Measurements from ENCODE around the gene SH3BGRL. TPM values are rescaled to one million over a fixed set of nuclear protein-coding genes. Genes with fewer than 3 reads are reported as not detected.

The SH3BGRL gene
- total RNA-seq, 1 experiment from 2014 or later, result 105 TPM

GRCh38 chrX:81263059-81263458, 61.2 kb downstream of the SH3BGRL start:
- peaks cover 2% of the 10 kb centered on the region for H3K9me3 Mint-ChIP-seq (ENCODE audit: low read depth, unreplicated experiment)
- H3K27ac Mint-ChIP-seq (ENCODE audit: unreplicated experiment), result peak overlapping the region; percentile 99
- no peaks in the 10 kb centered on the region for H3K36me3 Mint-ChIP-seq (ENCODE audit: insufficient read depth, unreplicated experiment)
- CTCF ChIA-PET, result no interaction called here
- no peak for TF ChIP-seq CTCF (IDR thresholded peaks at IDR 0.05; ENCODE audit: unreplicated experiment)
- peaks cover 63% of the 10 kb centered on the region for H3K4me1 Mint-ChIP-seq (ENCODE audit: low read depth, unreplicated experiment)
- intact Hi-C loops (cut with micrococcal nuclease; ENCODE audit: unreplicated experiment), result loop anchor here (10.0 kb wide), 1 partner anchor 112 kb away; no protein-coding TSS in a partner anchor
- peak overlapping the region; percentile 76 for H3K4me3 Mint-ChIP-seq (ENCODE audit: low read depth, unreplicated experiment)
- H3K27me3 Mint-ChIP-seq (ENCODE audit: unreplicated experiment), result no peaks in the 10 kb centered on the region
- BruUV-seq (replicated peaks), result no TSS peak
- DNase-seq, result no peak

GRCh38 chrX:81278616-81279015, 76.7 kb downstream of the SH3BGRL start:
- H3K4me3 Mint-ChIP-seq (ENCODE audit: low read depth, unreplicated experiment), result no peak overlapping the region
- no peak for TF ChIP-seq CTCF (IDR thresholded peaks at IDR 0.05; ENCODE audit: unreplicated experiment)
- no peaks in the 10 kb centered on the region for H3K36me3 Mint-ChIP-seq (ENCODE audit: insufficient read depth, unreplicated experiment)
- CTCF ChIA-PET, result no interaction called here
- no peaks in the 10 kb centered on the region for H3K27me3 Mint-ChIP-seq (ENCODE audit: unreplicated experiment)
- H3K27ac Mint-ChIP-seq (ENCODE audit: unreplicated experiment), result no peak overlapping the region
- DNase-seq, result no peak
- H3K4me1 Mint-ChIP-seq (ENCODE audit: low read depth, unreplicated experiment), result no peaks in the 10 kb centered on the region
- BruUV-seq (replicated peaks), result no TSS peak
- intact Hi-C loops (cut with micrococcal nuclease; ENCODE audit: unreplicated experiment), result no loop called here
- peaks cover 5% of the 10 kb centered on the region for H3K9me3 Mint-ChIP-seq (ENCODE audit: low read depth, unreplicated experiment)

- intact Hi-C loops (cut with micrococcal nuclease; ENCODE audit: unreplicated experiment), result no loop called here
- H3K4me3 Mint-ChIP-seq (ENCODE audit: low read depth, unreplicated experiment), result no peak overlapping the region
- no peaks in the 10 kb centered on the region for H3K36me3 Mint-ChIP-seq (ENCODE audit: insufficient read depth, unreplicated experiment)
- H3K9me3 Mint-ChIP-seq (ENCODE audit: low read depth, unreplicated experiment), result peaks cover 9% of the 10 kb centered on the region
- no peak overlapping the region for H3K27ac Mint-ChIP-seq (ENCODE audit: unreplicated experiment)
- H3K27me3 Mint-ChIP-seq (ENCODE audit: unreplicated experiment), result no peaks in the 10 kb centered on the region
- TF ChIP-seq CTCF (IDR thresholded peaks at IDR 0.05; ENCODE audit: unreplicated experiment), result no peak
- BruUV-seq (replicated peaks), result no TSS peak
- H3K4me1 Mint-ChIP-seq (ENCODE audit: low read depth, unreplicated experiment), result peaks cover 9% of the 10 kb centered on the region
- DNase-seq, result no peak
- CTCF ChIA-PET, result no interaction called here
Measured at GRCh38 chrX:81280148-81280547, 78.2 kb downstream of the SH3BGRL start.

- Mint-ChIP-seq H3K36me3 (ENCODE audit: insufficient read depth, unreplicated experiment) (no peaks in the 10 kb centered on the region), H3K9me3 (ENCODE audit: low read depth, unreplicated experiment) (peaks cover 13% of the 10 kb centered on the region), H3K27ac (ENCODE audit: unreplicated experiment) (no peak overlapping the region), H3K4me1 (ENCODE audit: low read depth, unreplicated experiment) (peaks cover 28% of the 10 kb centered on the region), H3K4me3 (ENCODE audit: low read depth, unreplicated experiment) (no peak overlapping the region), H3K27me3 (ENCODE audit: unreplicated experiment) (no peaks in the 10 kb centered on the region)
- intact Hi-C loops (cut with micrococcal nuclease; ENCODE audit: unreplicated experiment), result no loop called here
- TF ChIP-seq CTCF (IDR thresholded peaks at IDR 0.05; ENCODE audit: unreplicated experiment), result no peak
- BruUV-seq (replicated peaks), result no TSS peak
- DNase-seq, result no peak
- CTCF ChIA-PET, result interaction anchor here (0.6 to 0.9 kb wide), 3 partner anchors 17 to 91 kb away, joined by 3 to 8 read pairs (median 3); no protein-coding TSS in a partner anchor
Measured at GRCh38 chrX:81286075-81286474, 84.2 kb downstream of the SH3BGRL start.

Measured in Calu3 (cell line).